ENCODE measurements around the gene QRICH2.
"Not testable (repeated sequence)": the region's sequence is repeated elsewhere in the genome, so short reads cannot be mapped to it uniquely, and the experiment has no call there.

QRICH2 gene

DNA sequence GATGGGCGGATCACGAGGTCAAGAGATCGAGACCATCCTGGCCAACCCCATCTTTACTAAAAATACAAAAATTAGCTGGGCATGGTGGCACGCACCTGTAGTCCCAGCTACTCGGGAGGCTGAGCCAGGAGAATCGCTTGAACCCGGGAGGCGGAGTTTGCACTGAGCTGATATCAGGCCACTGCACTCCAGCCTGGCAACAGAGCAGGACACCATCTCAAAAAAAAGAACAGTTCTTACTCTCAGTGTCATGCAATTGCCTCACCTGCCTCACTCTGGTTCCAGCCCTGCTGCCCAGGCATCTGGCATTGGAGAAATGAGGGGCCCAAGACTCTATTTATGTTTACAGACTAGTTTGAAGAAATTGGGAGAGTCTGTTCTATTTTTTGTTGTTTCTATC lies 63.4 kb downstream of the QRICH2 start:
- not testable (repeated sequence) for DNase-seq

DNA sequence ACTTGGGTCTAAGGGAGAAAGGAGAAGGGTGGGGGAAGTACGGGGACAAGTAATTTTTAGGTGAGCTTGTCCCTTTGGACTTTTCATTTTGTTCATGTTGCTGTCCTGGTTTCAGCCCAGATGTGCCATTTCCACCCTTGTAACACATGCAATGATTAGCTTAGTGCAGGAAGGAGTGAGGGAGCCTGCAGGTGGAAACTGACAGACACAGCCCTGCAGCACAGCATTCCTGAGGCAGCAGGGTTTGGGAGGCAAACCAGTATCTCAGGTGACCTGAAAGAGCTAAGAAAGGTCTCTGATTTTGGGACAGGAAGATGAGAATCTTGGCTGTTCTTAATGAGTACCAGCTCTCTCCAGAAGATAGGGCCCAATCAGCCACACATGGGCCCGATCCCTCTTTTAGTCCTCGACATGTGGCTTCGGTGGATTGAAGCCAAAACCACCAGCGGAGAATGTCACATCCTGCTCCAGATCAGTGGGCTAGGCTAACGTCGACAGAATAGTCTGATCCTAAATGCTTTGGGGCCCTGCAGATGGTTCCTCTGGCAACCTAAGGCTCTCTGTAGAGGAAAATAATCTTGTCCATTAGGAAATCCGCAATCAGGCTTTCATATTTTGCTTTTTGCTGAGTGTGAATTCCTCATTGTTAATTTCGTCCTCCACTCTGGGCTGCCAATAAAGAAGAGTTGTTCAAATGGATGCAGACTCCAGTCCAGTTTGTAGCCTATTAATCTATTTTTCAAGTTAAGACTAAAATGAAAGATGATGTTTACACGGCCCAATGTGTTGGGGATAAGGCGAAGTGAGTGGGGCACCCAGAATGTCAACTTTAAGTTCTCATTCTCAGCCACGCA lies 64.0 kb downstream of the QRICH2 start:
- DNase-seq = no peak

DNA sequence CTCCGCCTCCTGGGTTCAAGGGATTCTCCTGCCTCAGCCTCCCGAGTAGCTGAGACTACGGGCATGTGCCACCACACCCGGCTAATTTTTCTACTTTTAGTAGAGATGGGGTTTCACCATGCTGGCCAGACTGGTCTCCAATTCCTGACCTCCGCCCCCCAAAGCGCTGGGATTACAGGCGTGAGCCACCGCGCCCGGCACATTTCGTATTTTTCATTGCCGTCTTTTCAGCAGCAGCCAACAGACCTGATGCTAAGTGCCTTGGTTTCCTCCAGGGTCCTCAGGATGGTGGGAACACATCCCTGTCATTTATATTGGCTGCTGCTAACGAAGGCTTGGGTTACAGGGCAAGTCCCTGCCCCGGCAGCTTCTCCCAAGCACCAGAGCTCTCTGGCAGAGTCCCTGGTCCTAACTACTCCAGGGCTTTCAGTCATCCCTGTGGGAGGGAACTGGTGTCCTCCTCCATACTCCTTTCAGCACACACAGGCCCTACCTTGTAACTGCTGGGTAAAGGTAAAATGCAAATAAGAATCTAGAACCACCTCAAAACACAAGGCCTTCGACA lies 66.3 kb downstream of the QRICH2 start:
- DNase-seq = no peak

DNA sequence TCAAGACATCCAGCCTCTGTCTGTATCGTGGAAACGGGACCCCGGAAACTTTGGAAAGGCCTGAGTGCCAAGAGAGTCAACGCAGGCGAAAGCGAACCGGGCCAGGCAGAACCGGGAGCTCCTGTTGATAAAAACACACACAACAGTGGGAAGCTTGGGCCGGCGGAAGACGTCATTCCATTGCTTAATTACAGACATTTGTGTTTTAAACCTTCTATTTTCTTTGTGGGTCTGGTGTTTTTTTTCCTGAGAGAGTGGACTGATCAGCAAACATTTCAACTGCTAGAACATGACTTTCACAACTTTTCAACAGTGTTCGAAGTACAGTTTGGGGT lies 66.9 kb downstream of the QRICH2 start:
- no peak for DNase-seq

DNA sequence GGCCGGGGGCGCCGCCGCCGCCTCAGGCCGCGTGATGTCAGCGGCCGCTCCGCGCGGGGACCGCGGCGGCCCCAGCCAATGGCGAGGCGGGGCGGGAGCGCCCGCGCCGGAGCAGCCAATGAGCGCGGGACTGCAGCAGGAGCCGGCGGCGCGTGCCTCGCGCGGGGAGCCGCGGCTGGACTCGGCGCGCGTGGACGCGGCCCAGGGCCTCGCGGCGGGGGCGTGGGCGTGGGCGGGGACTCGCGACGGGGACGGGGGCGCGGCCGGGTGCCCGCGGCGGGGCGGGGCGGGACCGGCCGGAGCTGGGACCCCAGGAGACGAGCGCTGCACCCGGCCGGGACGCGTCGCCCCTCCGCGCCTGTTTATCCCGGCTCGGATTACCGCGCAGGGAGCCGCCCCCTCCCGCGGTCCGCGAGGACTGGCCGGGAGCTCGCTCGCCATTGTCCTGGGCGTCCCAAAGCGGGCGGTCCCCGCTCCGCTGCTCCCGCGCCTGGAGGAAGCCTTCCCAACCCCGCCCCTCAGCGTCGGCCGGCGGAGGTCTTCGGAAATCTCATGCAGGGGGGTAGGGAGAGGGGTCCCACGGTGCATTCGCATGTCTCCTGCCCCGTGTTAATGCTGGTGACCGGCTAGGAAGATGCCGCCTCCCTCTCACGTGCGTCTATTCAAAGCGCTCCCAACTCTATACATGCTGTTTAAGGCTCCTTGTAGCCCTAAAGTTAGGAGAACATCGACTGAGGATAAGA lies 67.4 kb downstream of the QRICH2 start, which contains the start of gene RNF157:
TSS of gene RNF157 (minus strand) at position 33 of the 743 bp plus-strand sequence. CDS start 253 bp downstream, outside the sequence.
- peak; percentile 71 for DNase-seq

DNA sequence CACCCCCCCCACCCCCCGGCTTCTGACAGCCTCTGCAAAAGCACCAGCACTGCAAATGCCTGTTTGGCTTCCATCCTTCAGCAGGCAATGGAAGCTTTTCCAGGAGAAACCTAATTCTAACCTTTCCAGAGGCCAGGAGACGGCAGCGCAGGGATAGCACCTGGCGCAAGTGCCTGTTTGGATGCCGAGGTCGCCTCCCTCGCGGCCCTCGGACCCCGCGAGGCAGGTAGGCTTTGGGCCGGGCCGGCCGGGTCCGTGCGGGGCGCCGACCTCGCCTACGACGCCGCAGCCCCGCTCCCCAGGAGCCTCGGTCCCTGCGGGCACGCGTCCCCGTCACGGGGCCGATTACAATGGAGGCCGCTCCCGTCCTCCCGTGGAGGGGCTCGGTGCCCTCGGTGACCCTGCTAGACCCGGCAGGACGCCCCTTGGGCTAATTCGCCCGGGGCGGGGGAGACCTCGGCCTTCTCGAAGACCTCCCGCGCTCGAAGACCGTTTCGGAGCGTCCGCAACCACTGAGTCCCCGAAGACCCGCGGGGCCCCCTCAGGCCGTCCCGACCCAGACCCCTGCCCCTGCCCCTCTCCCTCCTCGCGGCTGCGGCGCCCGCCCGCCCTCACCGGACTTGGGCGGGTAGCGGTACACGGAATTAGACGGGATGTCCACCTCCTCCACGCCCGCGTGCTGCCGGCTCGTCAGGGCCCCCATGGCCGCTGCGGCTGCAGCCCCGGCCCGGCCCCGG lies 68.4 kb downstream of the QRICH2 start:
- DNase-seq = no peak

DNA sequence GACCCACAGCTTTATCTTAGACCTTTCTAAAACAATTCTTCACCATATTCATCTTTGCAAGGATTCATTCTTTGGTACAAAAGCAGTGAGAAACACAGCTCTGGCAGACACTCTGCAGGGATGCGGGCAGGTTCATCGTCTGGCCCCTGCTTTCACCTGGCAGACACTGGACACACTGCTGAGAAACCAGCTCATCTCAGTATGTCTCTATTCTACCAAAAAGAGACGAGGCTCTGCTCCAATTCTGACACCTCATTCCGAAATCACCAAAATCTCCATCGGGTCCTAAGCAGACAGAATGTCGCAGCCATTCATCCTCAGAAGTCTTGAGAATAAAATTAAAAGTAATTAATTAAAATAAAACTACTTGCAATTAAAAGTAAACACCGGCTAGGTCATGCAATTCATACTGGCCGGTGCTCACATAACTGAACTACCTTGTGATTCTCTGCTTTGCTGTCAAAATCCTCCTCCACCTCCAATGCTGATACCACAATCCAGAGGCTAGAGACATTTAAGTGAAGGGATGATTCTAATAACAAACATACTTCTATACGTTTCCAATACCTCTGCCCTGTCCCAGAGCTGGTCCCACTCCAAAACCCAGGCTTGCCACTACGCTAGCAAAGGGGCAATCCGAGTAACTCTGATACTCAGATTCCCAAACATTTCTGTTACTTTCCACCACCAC lies 69.1 kb downstream of the QRICH2 start:
- no peak for DNase-seq

DNA sequence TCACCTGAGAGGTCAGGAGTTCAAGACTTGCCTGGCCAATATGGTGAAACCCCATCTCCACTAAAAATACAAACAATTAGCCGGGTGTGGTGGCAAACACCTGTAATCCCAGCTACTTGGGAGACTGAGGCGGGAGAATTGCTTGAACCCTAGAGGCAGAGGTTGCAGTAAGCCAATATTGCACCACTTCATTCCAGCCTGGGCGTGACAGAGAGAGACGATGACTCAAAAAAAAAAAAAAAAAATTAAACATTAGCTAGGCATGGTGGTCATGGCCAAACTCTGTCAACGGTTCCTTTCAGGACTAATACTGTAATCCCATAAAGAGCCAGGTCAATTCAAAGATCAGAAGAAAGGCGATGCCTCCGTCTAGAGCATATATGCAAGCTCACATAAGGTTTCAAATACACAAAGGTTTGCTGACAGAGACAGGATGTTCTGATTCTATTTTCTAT lies 70.2 kb downstream of the QRICH2 start:
- no peak for DNase-seq

DNA sequence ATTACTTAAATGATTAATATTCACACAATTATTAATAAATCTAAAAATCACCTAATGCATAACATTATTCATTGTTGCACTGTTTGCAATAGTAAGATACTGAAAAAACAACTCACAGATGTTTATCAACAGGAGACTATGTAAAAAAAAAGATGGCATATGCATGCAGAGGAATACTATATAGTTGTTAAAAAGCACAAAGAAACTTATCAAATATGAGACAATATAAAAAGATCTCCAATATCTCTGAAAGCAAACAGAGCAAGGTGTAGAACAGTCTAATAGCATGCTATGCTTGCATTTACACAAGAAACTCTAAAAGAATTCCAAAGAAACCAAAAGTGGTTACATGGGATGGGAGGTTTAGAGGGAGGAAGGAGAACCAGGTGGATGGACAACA lies 71.5 kb downstream of the QRICH2 start:
- no peak for DNase-seq

DNA sequence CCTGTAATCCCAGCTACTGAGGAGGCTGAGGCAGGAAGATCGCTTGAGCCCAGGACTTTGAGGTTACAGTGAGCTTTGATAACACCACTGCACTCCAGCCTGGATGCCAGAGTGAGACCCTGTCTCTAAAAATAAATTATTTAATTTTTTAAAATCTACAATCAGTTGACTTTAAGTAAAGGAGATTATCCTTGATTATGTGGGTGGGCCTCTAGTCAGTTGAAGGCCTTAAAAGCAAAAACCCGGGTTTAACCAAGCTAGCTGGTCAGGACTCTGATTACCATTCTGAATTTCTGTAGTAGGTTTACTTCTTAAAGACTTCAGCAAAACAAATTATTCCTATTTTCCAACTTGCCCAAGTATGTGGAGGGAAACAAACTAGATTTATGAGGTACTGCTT lies 72.2 kb downstream of the QRICH2 start:
- no peak for DNase-seq

DNA sequence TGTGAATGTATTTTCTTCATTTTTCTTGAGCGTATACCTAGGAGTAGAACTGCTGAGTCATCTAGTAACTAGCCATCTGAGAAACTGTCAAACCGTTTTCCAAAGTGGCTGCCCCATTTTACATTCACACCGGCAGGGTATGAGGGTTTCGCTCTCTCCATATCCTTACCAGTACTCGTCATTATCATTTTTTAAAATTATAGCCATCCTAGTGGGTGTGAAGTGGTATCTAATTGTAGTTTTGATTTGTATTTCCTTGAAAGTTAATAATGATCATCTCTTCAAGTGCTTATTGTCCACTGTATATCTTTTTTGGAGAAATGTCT lies 73.8 kb downstream of the QRICH2 start:
- no peak for DNase-seq

DNA sequence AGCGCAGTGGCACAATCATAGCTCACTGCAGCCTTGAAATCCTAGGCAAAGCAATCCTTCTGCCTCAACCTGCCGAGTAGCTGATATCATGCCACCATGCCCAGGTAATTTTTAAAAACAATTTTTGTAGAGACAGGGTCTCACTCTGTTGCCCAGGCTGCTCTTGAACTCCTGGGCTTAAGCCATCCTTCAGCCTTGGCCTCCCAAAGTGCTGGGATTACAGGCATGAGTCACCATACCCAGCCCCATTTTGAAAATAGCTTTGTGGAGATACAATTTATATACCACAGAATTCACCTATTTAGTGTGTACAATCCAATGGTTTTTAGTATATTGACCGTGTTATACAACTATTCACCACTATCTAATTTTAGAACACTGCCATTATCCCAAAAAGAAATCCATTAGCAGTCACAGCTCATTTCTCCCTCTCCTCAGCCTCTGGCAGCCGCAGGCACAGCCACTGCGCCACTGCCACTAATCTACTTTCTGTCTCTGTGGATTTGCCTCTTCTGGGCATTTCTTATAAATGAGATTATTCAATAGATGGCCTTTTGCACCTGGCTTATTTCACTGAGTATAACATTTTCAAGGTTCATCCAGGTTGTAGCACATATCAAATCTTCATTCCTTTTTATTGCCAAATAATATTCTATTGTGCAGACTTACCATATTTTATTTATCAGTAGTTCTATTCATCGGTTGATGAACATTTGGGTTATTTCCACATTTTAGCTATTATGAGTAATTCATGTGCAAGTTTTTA lies 74.3 kb downstream of the QRICH2 start:
- no peak for DNase-seq

DNA sequence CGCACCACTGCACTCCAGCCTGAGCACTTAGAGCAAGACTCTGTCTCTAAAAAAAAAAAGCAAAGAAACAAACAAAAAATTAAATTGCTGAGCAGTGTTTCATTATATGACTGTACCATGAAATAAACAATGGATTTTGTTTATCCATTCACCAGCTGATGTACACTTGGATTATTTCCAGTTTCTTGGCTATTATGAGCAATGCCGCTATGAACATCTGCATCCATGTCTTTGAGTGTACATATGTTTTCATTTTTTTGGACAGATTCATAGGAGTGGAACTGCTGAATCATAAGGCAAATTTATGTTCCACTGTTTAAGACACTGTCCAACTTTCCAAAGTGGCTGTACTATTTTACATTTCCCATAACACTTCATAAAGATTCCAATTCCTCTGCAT lies 75.7 kb downstream of the QRICH2 start:
- no peak for DNase-seq

DNA sequence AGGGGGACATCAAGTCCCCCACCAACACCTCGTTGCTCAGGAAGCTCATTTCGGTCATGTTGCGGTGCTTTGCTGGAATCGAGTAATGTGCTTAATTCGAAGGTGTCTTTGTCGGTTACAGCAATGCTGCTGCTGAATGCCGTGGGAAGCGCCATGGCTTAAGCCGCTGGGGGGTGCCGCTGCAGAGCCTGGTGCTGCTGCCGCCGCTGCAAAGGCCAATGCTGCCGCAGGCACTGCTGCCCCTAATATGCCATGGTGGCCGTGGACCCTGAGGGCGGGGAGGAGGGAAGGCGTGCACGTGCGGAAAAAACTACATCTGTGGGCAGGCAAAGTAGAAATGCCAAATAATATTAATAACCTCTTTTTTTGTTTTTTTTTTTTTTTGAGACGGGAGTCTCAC lies 81.3 kb downstream of the QRICH2 start:
- not testable (repeated sequence) for DNase-seq

DNA sequence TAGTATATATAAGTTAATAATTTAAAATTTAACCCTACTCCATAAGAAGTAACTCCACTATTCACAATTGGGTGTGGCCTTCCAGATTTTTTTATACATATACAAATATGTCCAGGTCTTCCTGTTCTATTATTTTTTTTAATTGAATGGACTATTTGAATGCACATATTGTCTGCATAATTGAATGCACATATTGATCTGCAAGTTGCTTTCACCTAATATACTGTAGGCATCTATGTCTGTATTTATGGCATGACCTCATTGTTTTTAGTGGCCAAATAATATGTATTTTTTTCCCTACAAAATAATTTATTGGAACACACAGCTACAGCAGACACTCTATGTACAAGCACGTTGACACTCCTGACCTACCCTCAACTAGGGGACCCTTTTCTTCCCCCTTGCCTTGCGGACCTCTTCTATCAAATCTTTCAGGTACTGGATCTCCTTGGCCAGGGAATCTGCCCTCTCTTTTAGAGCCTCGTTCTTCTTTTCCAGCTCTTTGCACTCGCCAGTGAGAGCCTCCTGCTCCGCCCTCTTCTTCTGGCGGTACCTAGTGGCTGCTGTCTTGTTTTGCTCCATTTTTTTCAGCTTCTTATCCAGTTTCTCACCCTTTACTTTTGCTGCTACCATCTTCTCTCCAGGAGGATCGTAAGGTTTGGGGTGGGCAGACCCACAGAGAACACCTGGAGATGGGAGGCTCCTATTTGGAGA lies 82.5 kb downstream of the QRICH2 start:
- not testable (repeated sequence) for DNase-seq
